ENCODE measurements around the gene POLR1A.

Gene POLR1A

DNA sequence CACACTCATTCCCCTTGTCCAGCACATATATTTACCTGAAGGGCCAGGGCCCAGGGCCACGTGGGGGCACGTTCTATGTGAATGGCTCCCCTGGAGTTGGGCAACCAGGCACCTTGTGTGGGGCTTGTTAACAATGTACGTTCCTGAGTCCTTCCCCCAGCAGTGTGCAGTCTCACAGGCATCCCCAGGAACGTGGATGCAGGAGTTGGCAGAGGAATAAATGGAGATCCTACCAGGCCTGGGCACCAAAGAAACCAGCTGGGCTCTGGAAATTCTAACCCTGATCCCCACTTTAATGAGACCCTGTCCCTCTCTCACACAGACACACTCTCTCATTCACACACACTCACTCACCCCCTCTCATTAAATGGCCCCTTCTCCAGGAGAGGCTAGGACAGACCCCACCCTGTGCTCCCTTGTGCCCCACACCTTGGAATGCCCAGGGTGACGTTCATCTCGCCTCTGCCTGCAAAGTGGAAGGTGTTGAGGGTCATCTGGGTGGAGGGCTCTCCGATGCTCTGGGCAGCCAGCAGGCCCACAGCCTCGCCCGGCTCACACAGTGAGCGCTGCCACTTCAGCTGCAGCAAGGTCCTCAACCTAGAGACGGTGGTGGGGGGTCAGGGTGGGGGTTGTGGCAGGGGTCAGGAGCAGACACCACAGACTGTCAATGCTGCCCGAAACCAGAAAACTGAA lies 65.6 kb downstream of the POLR1A start (continued):
- TF ChIP-seq ZNF670 (tag by site-specific recombination; IDR thresholded peaks at IDR 0.05; ENCODE audit: low read depth): no peak
- TF ChIP-seq ZNF350 (tag by site-specific recombination; IDR thresholded peaks at IDR 0.05): no peak
- TF ChIP-seq ZNF16 (tag by site-specific recombination; IDR thresholded peaks at IDR 0.05; ENCODE audit: low read depth): no peak
- TF ChIP-seq ZNF394 (tag by site-specific recombination; IDR thresholded peaks at IDR 0.05; ENCODE audit: borderline replicate concordance): no peak
- no peak for TF ChIP-seq ZNF19 (tag by site-specific recombination; IDR thresholded peaks at IDR 0.05; ENCODE audit: low read depth)
- TF ChIP-seq ZSCAN23 (tag by site-specific recombination; IDR thresholded peaks at IDR 0.05): no peak

DNA sequence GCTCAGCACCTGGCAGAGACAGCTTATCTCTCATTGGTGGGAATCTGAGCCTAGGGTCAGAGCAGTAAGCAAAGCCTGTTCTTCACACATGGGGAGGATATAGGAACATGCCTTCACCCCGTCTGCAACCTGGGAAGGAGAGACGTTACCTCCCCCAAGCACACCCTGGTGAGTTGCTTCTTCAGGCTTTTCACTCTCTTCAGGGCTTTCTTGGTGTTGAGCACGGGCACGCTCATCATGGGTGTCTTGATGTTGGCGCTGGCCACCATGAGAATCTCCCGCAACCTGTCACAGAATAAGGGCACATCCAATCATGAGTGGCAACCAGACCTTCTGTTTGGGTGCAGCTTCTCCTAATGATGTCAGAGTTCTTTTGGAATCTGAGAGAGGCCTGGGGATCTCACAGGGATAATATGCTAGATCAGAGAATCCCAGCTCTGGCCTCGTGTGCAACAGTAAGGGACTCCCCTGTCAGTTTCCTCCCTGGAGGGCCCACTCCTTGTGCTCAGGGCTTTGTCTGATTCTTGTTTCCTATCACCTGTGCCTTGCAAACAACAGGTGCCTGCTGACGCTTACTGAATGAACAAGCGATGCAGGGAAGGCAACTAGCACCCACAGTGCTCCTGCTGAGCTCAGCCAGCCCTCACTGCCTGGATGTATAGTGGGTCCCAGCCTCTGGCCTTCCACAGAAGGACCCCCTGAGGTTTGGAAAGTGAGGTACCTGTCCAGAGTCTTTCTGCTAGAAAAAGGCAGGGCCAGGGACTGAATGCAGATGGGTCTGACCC lies 66.3 kb downstream of the POLR1A start:
- CTCF ChIA-PET: interaction anchor here (0.6 kb wide), 1 partner anchor 14 kb away, joined by 3 read pairs; no protein-coding TSS in a partner anchor
- H3K4me1 ChIP-seq (ENCODE audit: control insufficient read depth, insufficient read depth, low read length): no peaks in the 10 kb centered on the region
- H3K27ac ChIP-seq (ENCODE audit: extremely low read depth, low read depth, low read length): no peak overlapping the region
- peaks cover 12 to 95% of the 10 kb centered on the region in 2 experiments; a peak in 2 of 3 replicates for H3K36me3 ChIP-seq (ENCODE audit: control insufficient read depth in 2 of 2, insufficient read depth in 1 of 2, low read length in 2 of 2)
- H3K9me3 ChIP-seq (ENCODE audit: control insufficient read depth, insufficient read depth, low read depth, low read length): no peaks in the 10 kb centered on the region
- POLR2A ChIA-PET: no interaction called here
- H3K4me3 ChIP-seq (ENCODE audit: low read depth, low read length): no peak overlapping the region
- no peak for TF ChIP-seq ZNF76 (tag by site-specific recombination; IDR thresholded peaks at IDR 0.05; ENCODE audit: borderline replicate concordance, low read depth)
- no peak for TF ChIP-seq ZNF544 (tag by site-specific recombination; IDR thresholded peaks at IDR 0.05)
- TF ChIP-seq KLF9 (tag by site-specific recombination; IDR thresholded peaks at IDR 0.05; ENCODE audit: low read depth): no peak
- no peak for TF ChIP-seq ZNF629 (tag by site-specific recombination; IDR thresholded peaks at IDR 0.05)
- TF ChIP-seq ZNF785 (tag by site-specific recombination; IDR thresholded peaks at IDR 0.05): no peak
- no peak for TF ChIP-seq ZNF558 (tag by site-specific recombination; IDR thresholded peaks at IDR 0.05)
- TF ChIP-seq ZNF394 (tag by site-specific recombination; IDR thresholded peaks at IDR 0.05; ENCODE audit: borderline replicate concordance): no peak
- no peak for TF ChIP-seq ZSCAN30 (tag by site-specific recombination; IDR thresholded peaks at IDR 0.05)
- TF ChIP-seq TRIM28 (IDR thresholded peaks at IDR 0.05; ENCODE audit: borderline replicate concordance, low read length): no peak
- no peak for TF ChIP-seq PRDM2 (tag by site-specific recombination; IDR thresholded peaks at IDR 0.05; ENCODE audit: borderline replicate concordance)
- no peak for TF ChIP-seq ZNF280C (tag by site-specific recombination; IDR thresholded peaks at IDR 0.05)
- TF ChIP-seq GLI4 (tag by site-specific recombination; IDR thresholded peaks at IDR 0.05): no peak
- TF ChIP-seq, protein P1, sequence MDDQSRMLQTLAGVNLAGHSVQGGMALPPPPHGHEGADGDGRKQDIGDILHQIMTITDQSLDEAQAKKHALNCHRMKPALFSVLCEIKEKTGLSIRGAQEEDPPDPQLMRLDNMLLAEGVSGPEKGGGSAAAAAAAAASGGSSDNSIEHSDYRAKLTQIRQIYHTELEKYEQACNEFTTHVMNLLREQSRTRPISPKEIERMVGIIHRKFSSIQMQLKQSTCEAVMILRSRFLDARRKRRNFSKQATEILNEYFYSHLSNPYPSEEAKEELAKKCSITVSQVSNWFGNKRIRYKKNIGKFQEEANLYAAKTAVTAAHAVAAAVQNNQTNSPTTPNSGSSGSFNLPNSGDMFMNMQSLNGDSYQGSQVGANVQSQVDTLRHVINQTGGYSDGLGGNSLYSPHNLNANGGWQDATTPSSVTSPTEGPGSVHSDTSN (CRISPR knock-in tag; IDR thresholded peaks at IDR 0.05): no peak
- TF ChIP-seq ZNF548 (tag by site-specific recombination; IDR thresholded peaks at IDR 0.05): no peak
- TF ChIP-seq ZNF624 (tag by site-specific recombination; IDR thresholded peaks at IDR 0.05): no peak
- no peak for TF ChIP-seq ZNF704 (tag by site-specific recombination; IDR thresholded peaks at IDR 0.05)
- no peak for TF ChIP-seq GLI2 (tag by site-specific recombination; IDR thresholded peaks at IDR 0.05; ENCODE audit: borderline replicate concordance, low read depth)
- TF ChIP-seq, protein P2, sequence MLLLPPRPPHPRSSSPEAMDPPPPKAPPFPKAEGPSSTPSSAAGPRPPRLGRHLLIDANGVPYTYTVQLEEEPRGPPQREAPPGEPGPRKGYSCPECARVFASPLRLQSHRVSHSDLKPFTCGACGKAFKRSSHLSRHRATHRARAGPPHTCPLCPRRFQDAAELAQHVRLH (tag by site-specific recombination; IDR thresholded peaks at IDR 0.05): no peak
- TF ChIP-seq ZNF571 (tag by site-specific recombination; IDR thresholded peaks at IDR 0.05): no peak
